HL-60 (cell line): ENCODE data around the gene LYPD1.

Experiments
- DNase-seq, 2 experiments: peaks; one replicate each; pipeline ENCODE4 v3.0.0-alpha.2; 2010 to 2020; ENCODE audit warnings: low read depth in 1 of 2, low spot score in 1 of 2
- H3K27ac ChIP-seq: fragments of 250-450 bp; sonication (Bioruptor Pico); replicated peaks from 2 replicates; pipeline ENCODE4 v1.5.1; 2020; ENCODE audit warnings: mild to moderate bottlenecking, moderate library complexity
- H3K27me3 ChIP-seq: fragments of 250-450 bp; sonication (Bioruptor Pico); 2 replicates; pipeline ENCODE4 v1.5.1; 2021; ENCODE audit warnings: mild to moderate bottlenecking, moderate library complexity; ENCODE audit not compliant: insufficient read depth, poor library complexity, severe bottlenecking
- H3K4me3 ChIP-seq: replicated peaks from 2 replicates; pipeline ENCODE4 v1.5.1; 2011; ENCODE audit warnings: mild to moderate bottlenecking, control low read depth, low read length; ENCODE audit not compliant: insufficient read depth
- GABPA ChIP-seq: IDR thresholded peaks from 2 replicates; pipeline ENCODE4 v1.6.1; 2012; ENCODE audit warnings: low read depth
- POLR2AphosphoS5 ChIP-seq: IDR thresholded peaks from 2 replicates; pipeline ENCODE4 v1.6.1; 2012; ENCODE audit warnings: low read depth
- SPI1 ChIP-seq: IDR thresholded peaks from 2 replicates; pipeline ENCODE4 v1.6.1; 2012; ENCODE audit warnings: low read depth, mild to moderate bottlenecking, borderline replicate concordance
- TF ChIP-seq, protein P1 (sequence below): IDR thresholded peaks from 2 replicates; pipeline ENCODE4 v1.6.1; 2012; ENCODE audit warnings: low read depth; ENCODE audit not compliant: insufficient replicate concordance
- TF ChIP-seq, protein P2 (sequence below): IDR thresholded peaks from one replicate; pipeline ENCODE4 v1.5.1; 2011; ENCODE audit warnings: low read length, control low read depth, inconsistent platforms; ENCODE audit not compliant: insufficient read depth

LYPD1 gene

DNA sequence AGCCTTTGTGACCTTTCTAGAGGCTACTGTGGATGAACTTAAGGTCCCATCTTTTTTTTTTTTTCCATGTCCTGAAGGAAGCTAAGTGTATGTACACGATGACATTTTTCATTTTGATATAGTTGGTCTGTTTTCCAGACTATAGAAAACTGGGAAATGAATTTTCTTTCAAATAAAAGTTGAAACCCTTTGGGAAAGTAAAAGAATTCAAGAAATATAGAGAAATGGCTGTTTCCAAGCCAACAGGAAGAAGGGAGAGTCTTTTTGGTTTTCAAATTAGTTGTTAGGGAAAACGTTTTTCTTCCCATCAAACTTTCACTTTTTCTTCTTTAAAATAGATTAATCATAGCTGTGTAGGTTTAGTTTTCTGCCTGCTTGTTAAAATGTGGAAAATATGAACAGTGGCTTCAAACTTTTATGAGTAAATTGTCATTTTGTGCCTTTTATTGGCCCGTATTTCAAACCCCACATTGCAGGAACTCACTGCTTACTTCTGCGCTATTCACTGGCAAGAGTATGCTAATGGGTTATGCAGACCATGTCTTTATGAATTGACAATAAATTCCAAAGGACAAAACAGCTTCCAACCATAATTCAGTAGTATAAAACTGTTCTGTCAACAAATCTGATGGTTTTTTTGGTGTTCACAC lies 27.7 kb upstream of the LYPD1 start:
- Histone ChIP-seq H3K27ac (no peak overlapping the region), H3K4me3 (no peak overlapping the region), H3K27me3 (no peaks in the 10 kb centered on the region)
- no peak for DNase-seq
- TF ChIP-seq, protein P1, sequence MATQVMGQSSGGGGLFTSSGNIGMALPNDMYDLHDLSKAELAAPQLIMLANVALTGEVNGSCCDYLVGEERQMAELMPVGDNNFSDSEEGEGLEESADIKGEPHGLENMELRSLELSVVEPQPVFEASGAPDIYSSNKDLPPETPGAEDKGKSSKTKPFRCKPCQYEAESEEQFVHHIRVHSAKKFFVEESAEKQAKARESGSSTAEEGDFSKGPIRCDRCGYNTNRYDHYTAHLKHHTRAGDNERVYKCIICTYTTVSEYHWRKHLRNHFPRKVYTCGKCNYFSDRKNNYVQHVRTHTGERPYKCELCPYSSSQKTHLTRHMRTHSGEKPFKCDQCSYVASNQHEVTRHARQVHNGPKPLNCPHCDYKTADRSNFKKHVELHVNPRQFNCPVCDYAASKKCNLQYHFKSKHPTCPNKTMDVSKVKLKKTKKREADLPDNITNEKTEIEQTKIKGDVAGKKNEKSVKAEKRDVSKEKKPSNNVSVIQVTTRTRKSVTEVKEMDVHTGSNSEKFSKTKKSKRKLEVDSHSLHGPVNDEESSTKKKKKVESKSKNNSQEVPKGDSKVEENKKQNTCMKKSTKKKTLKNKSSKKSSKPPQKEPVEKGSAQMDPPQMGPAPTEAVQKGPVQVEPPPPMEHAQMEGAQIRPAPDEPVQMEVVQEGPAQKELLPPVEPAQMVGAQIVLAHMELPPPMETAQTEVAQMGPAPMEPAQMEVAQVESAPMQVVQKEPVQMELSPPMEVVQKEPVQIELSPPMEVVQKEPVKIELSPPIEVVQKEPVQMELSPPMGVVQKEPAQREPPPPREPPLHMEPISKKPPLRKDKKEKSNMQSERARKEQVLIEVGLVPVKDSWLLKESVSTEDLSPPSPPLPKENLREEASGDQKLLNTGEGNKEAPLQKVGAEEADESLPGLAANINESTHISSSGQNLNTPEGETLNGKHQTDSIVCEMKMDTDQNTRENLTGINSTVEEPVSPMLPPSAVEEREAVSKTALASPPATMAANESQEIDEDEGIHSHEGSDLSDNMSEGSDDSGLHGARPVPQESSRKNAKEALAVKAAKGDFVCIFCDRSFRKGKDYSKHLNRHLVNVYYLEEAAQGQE: no peak
- TF ChIP-seq, protein P2, sequence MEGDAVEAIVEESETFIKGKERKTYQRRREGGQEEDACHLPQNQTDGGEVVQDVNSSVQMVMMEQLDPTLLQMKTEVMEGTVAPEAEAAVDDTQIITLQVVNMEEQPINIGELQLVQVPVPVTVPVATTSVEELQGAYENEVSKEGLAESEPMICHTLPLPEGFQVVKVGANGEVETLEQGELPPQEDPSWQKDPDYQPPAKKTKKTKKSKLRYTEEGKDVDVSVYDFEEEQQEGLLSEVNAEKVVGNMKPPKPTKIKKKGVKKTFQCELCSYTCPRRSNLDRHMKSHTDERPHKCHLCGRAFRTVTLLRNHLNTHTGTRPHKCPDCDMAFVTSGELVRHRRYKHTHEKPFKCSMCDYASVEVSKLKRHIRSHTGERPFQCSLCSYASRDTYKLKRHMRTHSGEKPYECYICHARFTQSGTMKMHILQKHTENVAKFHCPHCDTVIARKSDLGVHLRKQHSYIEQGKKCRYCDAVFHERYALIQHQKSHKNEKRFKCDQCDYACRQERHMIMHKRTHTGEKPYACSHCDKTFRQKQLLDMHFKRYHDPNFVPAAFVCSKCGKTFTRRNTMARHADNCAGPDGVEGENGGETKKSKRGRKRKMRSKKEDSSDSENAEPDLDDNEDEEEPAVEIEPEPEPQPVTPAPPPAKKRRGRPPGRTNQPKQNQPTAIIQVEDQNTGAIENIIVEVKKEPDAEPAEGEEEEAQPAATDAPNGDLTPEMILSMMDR: no peak
- TF ChIP-seq GABPA (no peak), SPI1 (no peak), POLR2AphosphoS5 (no peak)

DNA sequence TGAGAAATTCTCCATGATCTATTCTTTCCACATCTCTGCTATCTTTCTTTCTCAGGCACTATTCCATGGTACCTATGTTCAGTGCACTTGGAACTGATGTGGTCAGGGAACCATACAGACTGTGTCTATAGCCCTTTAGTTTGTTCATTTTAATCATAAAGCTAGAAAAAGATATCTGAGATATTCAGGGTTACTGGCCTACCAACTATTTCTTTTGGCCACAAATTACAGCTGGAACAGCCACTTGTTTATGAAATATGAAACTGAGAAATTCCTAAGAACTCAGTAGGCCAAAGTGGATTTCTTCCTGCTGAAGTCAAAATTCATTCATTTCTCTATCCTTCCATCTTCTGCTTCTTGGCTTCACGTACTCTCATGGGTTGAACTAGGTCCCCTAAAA lies 22.8 kb upstream of the LYPD1 start:
- Histone ChIP-seq H3K4me3 (no peak overlapping the region), H3K27ac (no peak overlapping the region), H3K27me3 (no peaks in the 10 kb centered on the region)
- DNase-seq: no peak
- no peak for TF ChIP-seq SPI1
- TF ChIP-seq POLR2AphosphoS5: no peak
- TF ChIP-seq, protein P1: no peak
- TF ChIP-seq, protein P2: no peak
- no peak for TF ChIP-seq GABPA

DNA sequence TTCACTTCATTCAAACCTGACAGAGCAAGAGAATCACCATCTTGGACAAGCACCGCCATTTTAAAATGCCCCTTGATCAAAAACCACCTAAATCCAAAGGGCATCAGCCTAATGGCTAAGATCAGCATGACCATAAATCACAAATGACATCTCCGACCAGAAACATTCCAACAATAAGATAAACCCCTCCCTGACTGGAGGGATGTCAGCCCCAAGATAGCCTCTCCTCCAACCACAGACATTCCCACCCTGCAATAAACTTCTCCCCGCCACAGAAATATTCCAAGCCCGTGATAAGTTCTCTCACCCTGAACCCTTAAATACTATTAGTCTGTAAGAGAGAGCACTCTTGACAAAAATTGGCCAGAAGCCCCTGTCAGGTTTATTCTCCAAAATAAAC lies 21.6 kb upstream of the LYPD1 start:
- TF ChIP-seq GABPA (no peak), SPI1 (no peak), POLR2AphosphoS5 (no peak)
- TF ChIP-seq, protein P1: no peak
- TF ChIP-seq, protein P2: no peak

More for the DNA sequence above, 21.6 kb upstream of the LYPD1 start:
- Histone ChIP-seq H3K27me3 (no peaks in the 10 kb centered on the region), H3K27ac (no peak overlapping the region), H3K4me3 (no peak overlapping the region)
- no peak for DNase-seq
